Sigmoid colon (tissue), 7 donors: ENCODE measurements around the gene PRMT7. TPM values are rescaled to one million over a fixed set of nuclear protein-coding genes. Genes with fewer than 3 reads are reported as not detected.

Experiments
- DNase-seq: peaks from one replicate; pipeline ENCODE4 v3.0.0-alpha.2; 2019
- H3K27ac ChIP-seq, 4 donors: fragments of 200-600 bp; sonication (generic); one replicate each; pipeline ENCODE4 v1.5.1; 2016 to 2019; ENCODE audit warnings: mild to moderate bottlenecking in 1 of 4
- H3K27me3 ChIP-seq, 3 donors: fragments of 200-600 bp; sonication (generic); one replicate each; pipeline ENCODE4 v1.5.1; 2019; ENCODE audit warnings: mild to moderate bottlenecking in 1 of 3
- H3K36me3 ChIP-seq, 4 donors: fragments of 200-600 bp; sonication (generic); one replicate each; pipeline ENCODE4 v1.5.1; 2016 to 2019
- H3K4me1 ChIP-seq, 4 donors: fragments of 200-600 bp; sonication (generic); one replicate each; pipeline ENCODE4 v1.5.1; 2017 to 2019
- H3K4me3 ChIP-seq, 4 donors: fragments of 200-600 bp; sonication (generic); one replicate each; pipeline ENCODE4 v1.5.1; 2017 to 2019; ENCODE audit warnings: mild to moderate bottlenecking in 2 of 4, moderate library complexity in 1 of 4
- H3K9me3 ChIP-seq, 4 donors: fragments of 200-600 bp in 3 of 4; sonication (generic) in 3 of 4; one replicate each; pipeline versions ENCODE4 v1.5.1 to v1.6.1; 2013 to 2019
- CTCF ChIP-seq, 4 experiments: fragments of 450-650 bp in 3 of 4; fragments of 200-600 bp in 1 of 4; IDR thresholded peaks; one replicate each; pipeline ENCODE4 v1.5.1; 2016 to 2019; ENCODE audit warnings: antibody characterized with exemption in 4 of 4, mild to moderate bottlenecking in 3 of 4, moderate library complexity in 2 of 4
- EP300 ChIP-seq, 4 donors: sonication (generic); formaldehyde crosslinking; IDR thresholded peaks; one replicate each; pipeline ENCODE4 v1.6.1; 2017; ENCODE audit warnings: antibody characterized with exemption in 4 of 4
- POLR2A ChIP-seq, 2 donors: fragments of 450-650 bp; IDR thresholded peaks; one replicate each; pipeline ENCODE4 v1.6.1; 2016; ENCODE audit warnings: antibody characterized with exemption in 2 of 2, mild to moderate bottlenecking in 2 of 2, moderate library complexity in 2 of 2
- POLR2AphosphoS5 ChIP-seq, 4 donors: sonication (generic); formaldehyde crosslinking; IDR thresholded peaks; one replicate each; pipeline ENCODE4 v1.6.1; 2017; ENCODE audit warnings: antibody characterized with exemption in 4 of 4
- WGBS, 2 donors: extraction: QIAGEN DNeasy Blood & Tissue Kit; methylation state at CpG; one replicate each; pipeline ENCODE4 v1.1.7; 2013; 5-methylcytosine and 5-hydroxymethylcytosine counted together
- intact Hi-C: fragments of 100-400 bp; cut with DNase I; formaldehyde crosslinking; loops from one replicate; pipeline ENCODE4 v1.15.1; 2023
- polyA plus RNA-seq, 3 donors: library from polyadenylated mRNA; stranded (reverse); fragments of 200-250 nt; gene quantifications; one replicate each; pipeline ENCODE4 v1.2.3, GENCODE V29; 2013
- total RNA-seq, 4 donors: library from RNA; depleted of rRNA; stranded (reverse); fragments of >200 nt; gene quantifications; one replicate each; pipeline ENCODE4 v1.1.0, GENCODE V29; 2016
- donor health status: healthy with polysubstance abuse.
- donor health status: Bipolar disorder and iron deficiency.
- donor health status: healthy.

Gene PRMT7
- total and polyA plus RNA-seq, 7 donors = 12.0 to 51.0 (median 40.7) TPM

GRCh38 chr16:68367440-68367839 lies 56.6 kb downstream of the PRMT7 start:
- DNase-seq = no peak
- intact Hi-C loops = no loop called here
- no peak overlapping the region for H3K27ac ChIP-seq
- H3K4me1 ChIP-seq = peaks cover 0 to 3% (median 0%) of the 10 kb centered on the region in 4 donors
- TF ChIP-seq POLR2AphosphoS5 (IDR thresholded peaks at IDR 0.05) = no peak
- TF ChIP-seq CTCF (IDR thresholded peaks at IDR 0.05) = no peak
- no peak for TF ChIP-seq POLR2A (IDR thresholded peaks at IDR 0.05)
- no peak for TF ChIP-seq EP300 (IDR thresholded peaks at IDR 0.05)
- H3K4me3 ChIP-seq = no peak overlapping the region
- peaks cover 4 to 52% (median 31%) of the 10 kb centered on the region in 3 donors for H3K27me3 ChIP-seq
- no peaks in the 10 kb centered on the region for H3K9me3 ChIP-seq
- H3K36me3 ChIP-seq = no peaks in the 10 kb centered on the region
- 85 to 89% methylated on average over 20 of the region's 20 CpGs for WGBS, 2 donors

- intact Hi-C loops = no loop called here
- Histone ChIP-seq H3K4me3 (no peak overlapping the region), H3K27ac (no peak overlapping the region), H3K9me3 (no peaks in the 10 kb centered on the region), H3K27me3 (peaks cover 4 to 52% (median 31%) of the 10 kb centered on the region in 3 donors), H3K36me3 (no peaks in the 10 kb centered on the region), H3K4me1 (peaks cover 0 to 2% (median 0%) of the 10 kb centered on the region in 4 donors)
- 92 to 93% methylated on average over 14 of the region's 14 CpGs for WGBS, 2 donors
- DNase-seq = no peak
- TF ChIP-seq CTCF (IDR thresholded peaks at IDR 0.05) (no peak), EP300 (IDR thresholded peaks at IDR 0.05) (no peak), POLR2A (IDR thresholded peaks at IDR 0.05) (no peak), POLR2AphosphoS5 (IDR thresholded peaks at IDR 0.05) (no peak)
These were observed 57.1 kb downstream of the PRMT7 start for GRCh38 chr16:68367891-68368290.

- H3K9me3 ChIP-seq = no peaks in the 10 kb centered on the region
- H3K27ac ChIP-seq = no peak overlapping the region
- DNase-seq = no peak
- no peak for TF ChIP-seq POLR2A (IDR thresholded peaks at IDR 0.05)
- no peak for TF ChIP-seq CTCF (IDR thresholded peaks at IDR 0.05)
- no peak for TF ChIP-seq EP300 (IDR thresholded peaks at IDR 0.05)
- TF ChIP-seq POLR2AphosphoS5 (IDR thresholded peaks at IDR 0.05) = no peak
- peaks cover 4 to 51% (median 31%) of the 10 kb centered on the region in 3 donors for H3K27me3 ChIP-seq
- no peaks in the 10 kb centered on the region for H3K4me1 ChIP-seq
- intact Hi-C loops = no loop called here
- H3K4me3 ChIP-seq = no peak overlapping the region
- no peaks in the 10 kb centered on the region for H3K36me3 ChIP-seq
- WGBS, 2 donors = 66 to 85% methylated on average over 12 of the region's 12 CpGs
These were observed 57.6 kb downstream of the PRMT7 start for GRCh38 chr16:68368301-68368888.

- WGBS, 2 donors = 65 to 87% methylated on average over 4 of the region's 4 CpGs
These were observed 58.3 kb downstream of the PRMT7 start for GRCh38 chr16:68369168-68369567.

More at GRCh38 chr16:68369168-68369567, 58.3 kb downstream of the PRMT7 start:
- TF ChIP-seq POLR2A (IDR thresholded peaks at IDR 0.05) (no peak), EP300 (IDR thresholded peaks at IDR 0.05) (no peak), CTCF (IDR thresholded peaks at IDR 0.05) (no peak)
- no peaks in the 10 kb centered on the region for H3K9me3 ChIP-seq
- H3K27ac ChIP-seq = no peak overlapping the region
- intact Hi-C loops = no loop called here
- H3K4me3 ChIP-seq = no peak overlapping the region
- peaks cover 4 to 43% (median 31%) of the 10 kb centered on the region in 3 donors for H3K27me3 ChIP-seq
- H3K36me3 ChIP-seq = no peaks in the 10 kb centered on the region
- no peaks in the 10 kb centered on the region for H3K4me1 ChIP-seq
- no peak for DNase-seq
